Esophagus mucosa (tissue), 1 donor: ENCODE results near the gene IGF2BP3. TPM values are rescaled to one million over a fixed set of nuclear protein-coding genes. Genes with fewer than 3 reads are reported as not detected.

Experiments used
- ATAC-seq: fragments of 200-7000 bp; cut with Tn5 transposase; one replicate; pipeline ENCODE4 v1.9.1; 2020
- total RNA-seq: library from RNA; stranded (reverse); gene quantifications from one replicate; pipeline ENCODE4 v1.2.4, GENCODE V29; 2023
- donor health status: DM: yes; HTN: yes; CAD: no.

Gene IGF2BP3
- total RNA-seq, 1 donor from 2014 or later, result 3.9 TPM

GRCh38 chr7:23260371-23260770, 209.9 kb downstream of the IGF2BP3 start:
- no peak for ATAC-seq

Other genes with a start within 250 kb of the IGF2BP3 start
- 125 TPM for gene GPNMB, start 223.7 kb downstream of the IGF2BP3 start, total RNA-seq
- gene MALSU1, start 171.2 kb downstream of the IGF2BP3 start, total RNA-seq, result 36.7 TPM
- 74.9 TPM for gene TRA2A, start 61.5 kb upstream of the IGF2BP3 start, total RNA-seq
- 5.8 TPM for gene CCDC126, start 126.9 kb upstream of the IGF2BP3 start, total RNA-seq
- gene FAM221A, start 209.7 kb upstream of the IGF2BP3 start, total RNA-seq, result 4.0 TPM
- 0.16 TPM for gene STK31, start 239.7 kb upstream of the IGF2BP3 start, total RNA-seq